Breast epithelium (tissue), 3 donors: Measurements from ENCODE around the gene HSPA12A.

Source experiments
- CTCF ChIP-seq, 3 donors: fragments of 450-650 bp; IDR thresholded peaks; one replicate each; pipeline ENCODE4 v1.5.1; 2016 to 2017; ENCODE audit warnings: antibody characterized with exemption in 3 of 3, mild to moderate bottlenecking in 3 of 3, moderate library complexity in 3 of 3
- POLR2A ChIP-seq: fragments of 450-650 bp; IDR thresholded peaks from one replicate; pipeline ENCODE4 v1.6.1; 2016; ENCODE audit warnings: antibody characterized with exemption, mild to moderate bottlenecking, moderate library complexity
- POLR2AphosphoS5 ChIP-seq, 3 donors: sonication (generic); formaldehyde crosslinking; IDR thresholded peaks; one replicate each; pipeline ENCODE4 v1.6.1; 2017; ENCODE audit warnings: antibody characterized with exemption in 3 of 3

DNA sequence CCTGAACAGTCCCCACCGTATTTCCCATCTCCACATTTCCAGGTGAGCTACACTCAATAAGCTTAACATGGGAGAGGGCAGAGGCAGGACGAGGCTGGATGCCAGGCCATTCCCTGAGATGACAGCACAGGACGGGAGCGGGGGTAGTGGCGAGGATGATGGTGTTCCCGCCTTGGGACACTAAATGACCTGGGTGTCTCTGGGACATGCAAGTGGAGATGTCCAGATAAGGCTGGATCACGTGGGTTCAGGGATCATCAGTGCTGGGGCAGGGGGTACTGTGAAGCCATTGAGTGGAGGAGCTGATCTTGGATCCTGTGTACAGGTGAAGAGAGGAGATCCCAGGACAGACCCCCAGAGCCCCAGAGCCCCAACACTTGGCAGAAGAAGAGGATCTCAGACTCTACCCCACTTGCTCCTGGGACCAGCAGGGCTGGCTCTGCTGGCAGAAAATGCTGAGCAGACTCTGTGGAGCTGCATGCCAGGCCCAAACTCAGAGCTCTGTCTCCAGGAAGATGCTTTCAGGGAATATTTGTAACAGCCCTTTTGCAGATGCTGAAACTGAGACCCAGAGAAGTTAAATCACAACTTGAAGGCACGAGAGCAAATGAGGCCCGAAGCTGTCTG, 29.7 kb upstream of the HSPA12A start:
- no peak for TF ChIP-seq CTCF (IDR thresholded peaks at IDR 0.05)
- TF ChIP-seq POLR2A, result no peak
- TF ChIP-seq POLR2AphosphoS5 (IDR thresholded peaks at IDR 0.05), result no peak
